Breast epithelium (tissue), 3 donors: ENCODE results near the gene MTHFR.

Experiments
- POLR2A ChIP-seq: fragments of 450-650 bp; IDR thresholded peaks from one replicate; pipeline ENCODE4 v1.6.1; 2016; ENCODE audit warnings: antibody characterized with exemption, mild to moderate bottlenecking, moderate library complexity
- POLR2AphosphoS5 ChIP-seq, 3 donors: sonication (generic); formaldehyde crosslinking; IDR thresholded peaks; one replicate each; pipeline ENCODE4 v1.6.1; 2017; ENCODE audit warnings: antibody characterized with exemption in 3 of 3
- TF ChIP-seq, protein P1 (sequence below), 3 donors: fragments of 450-650 bp; IDR thresholded peaks; one replicate each; pipeline ENCODE4 v1.5.1; 2016 to 2017; ENCODE audit warnings: antibody characterized with exemption in 3 of 3, mild to moderate bottlenecking in 3 of 3, moderate library complexity in 3 of 3

DNA sequence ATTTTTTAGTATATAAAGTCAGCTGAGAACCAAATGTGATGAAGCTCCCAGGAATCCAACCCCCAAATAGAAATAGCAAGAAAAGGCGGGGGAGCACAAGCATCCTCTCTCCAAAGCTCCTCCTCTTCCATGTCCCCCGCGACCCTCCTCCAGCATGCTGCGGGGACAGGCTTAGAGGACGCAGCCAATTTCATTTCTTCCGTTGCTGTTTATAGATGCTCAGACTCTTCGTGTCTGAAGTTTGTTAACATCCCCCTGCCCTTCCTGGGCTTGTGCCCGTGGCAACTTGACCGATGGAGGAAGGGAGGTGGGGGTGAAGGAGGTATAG, 42.6 kb upstream of the MTHFR start:
- TF ChIP-seq, protein P1, sequence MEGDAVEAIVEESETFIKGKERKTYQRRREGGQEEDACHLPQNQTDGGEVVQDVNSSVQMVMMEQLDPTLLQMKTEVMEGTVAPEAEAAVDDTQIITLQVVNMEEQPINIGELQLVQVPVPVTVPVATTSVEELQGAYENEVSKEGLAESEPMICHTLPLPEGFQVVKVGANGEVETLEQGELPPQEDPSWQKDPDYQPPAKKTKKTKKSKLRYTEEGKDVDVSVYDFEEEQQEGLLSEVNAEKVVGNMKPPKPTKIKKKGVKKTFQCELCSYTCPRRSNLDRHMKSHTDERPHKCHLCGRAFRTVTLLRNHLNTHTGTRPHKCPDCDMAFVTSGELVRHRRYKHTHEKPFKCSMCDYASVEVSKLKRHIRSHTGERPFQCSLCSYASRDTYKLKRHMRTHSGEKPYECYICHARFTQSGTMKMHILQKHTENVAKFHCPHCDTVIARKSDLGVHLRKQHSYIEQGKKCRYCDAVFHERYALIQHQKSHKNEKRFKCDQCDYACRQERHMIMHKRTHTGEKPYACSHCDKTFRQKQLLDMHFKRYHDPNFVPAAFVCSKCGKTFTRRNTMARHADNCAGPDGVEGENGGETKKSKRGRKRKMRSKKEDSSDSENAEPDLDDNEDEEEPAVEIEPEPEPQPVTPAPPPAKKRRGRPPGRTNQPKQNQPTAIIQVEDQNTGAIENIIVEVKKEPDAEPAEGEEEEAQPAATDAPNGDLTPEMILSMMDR (IDR thresholded peaks at IDR 0.05): no peak
- TF ChIP-seq POLR2A: no peak
- no peak for TF ChIP-seq POLR2AphosphoS5 (IDR thresholded peaks at IDR 0.05)
